Measurements from ENCODE around the gene GPC6.

Gene GPC6

DNA sequence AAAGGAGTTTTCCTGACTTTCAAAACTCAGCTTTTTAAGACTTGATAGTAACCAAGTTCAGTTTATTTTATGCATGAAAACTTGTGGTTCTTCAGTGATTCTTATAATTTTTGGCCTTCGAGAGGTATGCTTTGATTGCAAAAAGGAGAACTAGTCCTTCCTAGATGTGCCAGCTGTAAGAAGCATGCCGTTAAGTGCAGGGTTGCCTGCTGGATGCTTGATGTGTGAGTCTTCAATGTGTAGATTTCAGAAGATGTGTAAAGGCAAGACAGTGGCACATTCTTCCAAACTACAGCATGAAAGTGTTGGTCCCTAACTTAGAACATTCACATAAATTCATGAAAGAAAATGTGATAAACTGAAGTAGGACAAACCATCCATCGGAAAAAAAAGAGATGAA, 720.4 kb downstream of the GPC6 start:
- H3K27ac ChIP-seq (replicated peaks): no peak overlapping the region
- no peaks in the 10 kb centered on the region for H3K27me3 ChIP-seq (ENCODE audit: insufficient read depth, poor library complexity, severe bottlenecking)
- no peak overlapping the region for H3K4me3 ChIP-seq (replicated peaks; ENCODE audit: insufficient read depth, low read length)
- no peak for DNase-seq (ENCODE audit: low read depth in 1 of 2, low spot score in 1 of 2)
- TF ChIP-seq SPI1 (IDR thresholded peaks at IDR 0.05; ENCODE audit: borderline replicate concordance, low read depth) (no peak), POLR2AphosphoS5 (IDR thresholded peaks at IDR 0.05; ENCODE audit: low read depth) (no peak), GABPA (IDR thresholded peaks at IDR 0.05; ENCODE audit: low read depth) (no peak)
- TF ChIP-seq, protein P1, sequence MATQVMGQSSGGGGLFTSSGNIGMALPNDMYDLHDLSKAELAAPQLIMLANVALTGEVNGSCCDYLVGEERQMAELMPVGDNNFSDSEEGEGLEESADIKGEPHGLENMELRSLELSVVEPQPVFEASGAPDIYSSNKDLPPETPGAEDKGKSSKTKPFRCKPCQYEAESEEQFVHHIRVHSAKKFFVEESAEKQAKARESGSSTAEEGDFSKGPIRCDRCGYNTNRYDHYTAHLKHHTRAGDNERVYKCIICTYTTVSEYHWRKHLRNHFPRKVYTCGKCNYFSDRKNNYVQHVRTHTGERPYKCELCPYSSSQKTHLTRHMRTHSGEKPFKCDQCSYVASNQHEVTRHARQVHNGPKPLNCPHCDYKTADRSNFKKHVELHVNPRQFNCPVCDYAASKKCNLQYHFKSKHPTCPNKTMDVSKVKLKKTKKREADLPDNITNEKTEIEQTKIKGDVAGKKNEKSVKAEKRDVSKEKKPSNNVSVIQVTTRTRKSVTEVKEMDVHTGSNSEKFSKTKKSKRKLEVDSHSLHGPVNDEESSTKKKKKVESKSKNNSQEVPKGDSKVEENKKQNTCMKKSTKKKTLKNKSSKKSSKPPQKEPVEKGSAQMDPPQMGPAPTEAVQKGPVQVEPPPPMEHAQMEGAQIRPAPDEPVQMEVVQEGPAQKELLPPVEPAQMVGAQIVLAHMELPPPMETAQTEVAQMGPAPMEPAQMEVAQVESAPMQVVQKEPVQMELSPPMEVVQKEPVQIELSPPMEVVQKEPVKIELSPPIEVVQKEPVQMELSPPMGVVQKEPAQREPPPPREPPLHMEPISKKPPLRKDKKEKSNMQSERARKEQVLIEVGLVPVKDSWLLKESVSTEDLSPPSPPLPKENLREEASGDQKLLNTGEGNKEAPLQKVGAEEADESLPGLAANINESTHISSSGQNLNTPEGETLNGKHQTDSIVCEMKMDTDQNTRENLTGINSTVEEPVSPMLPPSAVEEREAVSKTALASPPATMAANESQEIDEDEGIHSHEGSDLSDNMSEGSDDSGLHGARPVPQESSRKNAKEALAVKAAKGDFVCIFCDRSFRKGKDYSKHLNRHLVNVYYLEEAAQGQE (IDR thresholded peaks at IDR 0.05; ENCODE audit: insufficient replicate concordance, low read depth): no peak
- TF ChIP-seq, protein P2, sequence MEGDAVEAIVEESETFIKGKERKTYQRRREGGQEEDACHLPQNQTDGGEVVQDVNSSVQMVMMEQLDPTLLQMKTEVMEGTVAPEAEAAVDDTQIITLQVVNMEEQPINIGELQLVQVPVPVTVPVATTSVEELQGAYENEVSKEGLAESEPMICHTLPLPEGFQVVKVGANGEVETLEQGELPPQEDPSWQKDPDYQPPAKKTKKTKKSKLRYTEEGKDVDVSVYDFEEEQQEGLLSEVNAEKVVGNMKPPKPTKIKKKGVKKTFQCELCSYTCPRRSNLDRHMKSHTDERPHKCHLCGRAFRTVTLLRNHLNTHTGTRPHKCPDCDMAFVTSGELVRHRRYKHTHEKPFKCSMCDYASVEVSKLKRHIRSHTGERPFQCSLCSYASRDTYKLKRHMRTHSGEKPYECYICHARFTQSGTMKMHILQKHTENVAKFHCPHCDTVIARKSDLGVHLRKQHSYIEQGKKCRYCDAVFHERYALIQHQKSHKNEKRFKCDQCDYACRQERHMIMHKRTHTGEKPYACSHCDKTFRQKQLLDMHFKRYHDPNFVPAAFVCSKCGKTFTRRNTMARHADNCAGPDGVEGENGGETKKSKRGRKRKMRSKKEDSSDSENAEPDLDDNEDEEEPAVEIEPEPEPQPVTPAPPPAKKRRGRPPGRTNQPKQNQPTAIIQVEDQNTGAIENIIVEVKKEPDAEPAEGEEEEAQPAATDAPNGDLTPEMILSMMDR (IDR thresholded peaks at IDR 0.05; ENCODE audit: insufficient read depth, low read length): no peak

DNA sequence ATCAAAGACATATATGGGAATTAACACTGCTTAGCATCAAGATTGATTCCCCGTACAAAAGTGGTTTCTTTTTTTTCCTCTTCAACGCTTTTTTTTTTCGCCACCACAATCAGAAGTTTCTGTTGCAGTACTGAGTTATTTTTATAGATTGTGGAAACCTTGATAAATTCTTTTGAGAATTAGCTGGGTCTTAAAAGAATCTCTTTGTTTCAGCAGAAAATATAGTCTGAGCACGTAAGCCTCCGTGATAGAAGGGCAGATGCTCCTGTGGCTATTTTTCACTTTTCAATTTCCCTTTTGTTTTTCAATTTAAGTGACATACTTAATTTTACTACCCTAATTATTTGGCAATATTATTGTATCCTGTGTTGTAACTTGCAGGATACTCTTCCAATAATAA, 721.0 kb downstream of the GPC6 start:
- TF ChIP-seq GABPA (IDR thresholded peaks at IDR 0.05; ENCODE audit: low read depth) (no peak), POLR2AphosphoS5 (IDR thresholded peaks at IDR 0.05; ENCODE audit: low read depth) (no peak), SPI1 (IDR thresholded peaks at IDR 0.05; ENCODE audit: borderline replicate concordance, low read depth) (no peak)
- TF ChIP-seq, protein P1 (IDR thresholded peaks at IDR 0.05; ENCODE audit: insufficient replicate concordance, low read depth): no peak
- TF ChIP-seq, protein P2 (IDR thresholded peaks at IDR 0.05; ENCODE audit: insufficient read depth, low read length): no peak
- H3K4me3 ChIP-seq (replicated peaks; ENCODE audit: insufficient read depth, low read length): no peak overlapping the region
- no peak overlapping the region for H3K27ac ChIP-seq (replicated peaks)

DNA sequence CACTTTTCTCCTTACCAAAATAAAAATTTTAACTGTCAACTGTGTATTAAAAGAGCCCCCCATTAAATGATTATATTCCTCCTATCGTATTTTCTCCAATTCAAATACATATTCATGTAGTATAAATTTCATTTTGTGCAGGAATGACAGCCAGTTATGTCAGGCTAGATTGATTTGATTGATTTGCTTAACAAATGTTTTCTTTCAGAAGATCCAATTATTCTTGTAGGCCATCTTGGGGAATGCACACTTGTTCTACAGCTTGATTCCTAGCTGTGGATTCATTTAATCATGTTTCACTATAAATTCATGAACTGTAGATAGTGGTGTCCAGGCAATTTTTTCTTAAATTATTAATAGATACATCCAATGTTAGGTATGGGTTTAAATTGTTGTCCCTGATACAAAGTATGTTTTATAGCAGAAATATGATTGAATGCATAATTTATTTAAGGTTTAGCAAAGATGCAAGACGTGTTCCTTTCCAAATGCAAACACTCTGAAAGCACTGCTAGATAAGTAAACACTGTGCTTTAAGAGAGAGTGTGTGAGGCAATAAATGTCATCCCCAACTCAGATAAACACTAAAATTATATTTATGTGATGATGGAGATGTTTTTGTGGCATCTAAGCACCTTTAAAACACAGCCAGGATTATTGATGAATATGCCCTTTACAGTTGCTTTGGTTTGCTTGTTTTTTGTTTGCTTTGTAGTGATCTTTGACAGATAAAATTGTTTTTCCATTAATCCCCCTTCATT, 721.7 kb downstream of the GPC6 start:
- no peak overlapping the region for H3K4me3 ChIP-seq (replicated peaks; ENCODE audit: insufficient read depth, low read length)
- TF ChIP-seq GABPA (IDR thresholded peaks at IDR 0.05; ENCODE audit: low read depth): no peak
- TF ChIP-seq, protein P1 (IDR thresholded peaks at IDR 0.05; ENCODE audit: insufficient replicate concordance, low read depth): no peak
- no peak for TF ChIP-seq SPI1 (IDR thresholded peaks at IDR 0.05; ENCODE audit: borderline replicate concordance, low read depth)
- TF ChIP-seq, protein P2 (IDR thresholded peaks at IDR 0.05; ENCODE audit: insufficient read depth, low read length): no peak
- TF ChIP-seq POLR2AphosphoS5 (IDR thresholded peaks at IDR 0.05; ENCODE audit: low read depth): no peak
- DNase-seq (ENCODE audit: low read depth in 1 of 2, low spot score in 1 of 2): no peak
- no peaks in the 10 kb centered on the region for H3K27me3 ChIP-seq (ENCODE audit: insufficient read depth, poor library complexity, severe bottlenecking)
- H3K27ac ChIP-seq (replicated peaks): no peak overlapping the region

More for the DNA sequence above, 721.0 kb downstream of the GPC6 start:
- DNase-seq (ENCODE audit: low read depth in 1 of 2, low spot score in 1 of 2): no peak
- H3K27me3 ChIP-seq (ENCODE audit: insufficient read depth, poor library complexity, severe bottlenecking): no peaks in the 10 kb centered on the region

Measured in HL-60 (cell line).